IMR-90 (cell line): ENCODE measurements around the gene SLC18B1. TPM values are rescaled to one million over a fixed set of nuclear protein-coding genes. Genes with fewer than 3 reads are reported as not detected.

Source experiments
- ATAC-seq: fragments of 200-7000 bp; cut with Tn5 transposase; 2 replicates; pipeline ENCODE4 v1.9.1; 2020; ENCODE audit warnings: low read depth, mild to moderate bottlenecking, moderate library complexity
- BruUV-seq: library from RNA; stranded (reverse); fragments of 400-500 nt; replicated peaks from 2 replicates; lab custom pipeline; 2021; lab: Mats Ljungman, UMichigan
- CTCF ChIA-PET: fragments of 300-600 bp; formaldehyde crosslinking; extraction: SDS; loops from one replicate; lab custom pipeline; 2021; ENCODE audit warnings: antibody characterized with exemption; lab: Yijun Ruan, JAX
- POLR2A ChIA-PET: fragments of 300-600 bp; sonication (Branson Sonifier 250); formaldehyde crosslinking; loops from one replicate; lab custom pipeline; 2022; ENCODE audit warnings: antibody characterized with exemption; ENCODE audit not compliant: unreplicated experiment; lab: Charles Lee
- DNase-seq: peaks from one replicate; pipeline ENCODE4 v3.0.0; 2013
- H2AFZ ChIP-seq: replicated peaks from 2 replicates; pipeline ENCODE3; 2013; ENCODE audit warnings: low read length, mild to moderate bottlenecking; ENCODE audit not compliant: poor library complexity
- H2AK5ac ChIP-seq: 2 replicates; pipeline ENCODE4 v1.6.1; 2013; ENCODE audit warnings: low read depth, low read length, inconsistent platforms
- H2AK9ac ChIP-seq: replicated peaks from 2 replicates; pipeline ENCODE3; 2013; ENCODE audit warnings: mild to moderate bottlenecking, low read depth, low read length, moderate library complexity; ENCODE audit not compliant: poor library complexity
- H2BK120ac ChIP-seq: 2 replicates; pipeline ENCODE4 v1.6.1; 2013; ENCODE audit warnings: low read depth, low read length, inconsistent platforms
- H2BK15ac ChIP-seq: 3 replicates; pipeline ENCODE4 v1.6.1; 2013; ENCODE audit warnings: low read depth, low read length, inconsistent platforms
- H2BK20ac ChIP-seq: 2 replicates; pipeline ENCODE4 v1.6.1; 2013; ENCODE audit warnings: low read depth, mild to moderate bottlenecking, inconsistent platforms, low read length, moderate library complexity
- H2BK5ac ChIP-seq: 2 replicates; pipeline ENCODE4 v1.6.1; 2013; ENCODE audit warnings: mild to moderate bottlenecking, low read depth, low read length, inconsistent platforms; ENCODE audit not compliant: poor library complexity, severe bottlenecking
- H3K14ac ChIP-seq: replicated peaks from 2 replicates; pipeline ENCODE4 v1.6.1; 2013; ENCODE audit warnings: low read depth, low read length, inconsistent platforms
- H3K18ac ChIP-seq: 2 replicates; pipeline ENCODE4 v1.6.1; 2013; ENCODE audit warnings: low read depth, low read length, control low read depth
- H3K23ac ChIP-seq: 2 replicates; pipeline ENCODE4 v1.6.1; 2013; ENCODE audit warnings: low read depth, low read length, inconsistent platforms
- H3K27ac ChIP-seq: 2 replicates; pipeline ENCODE4 v1.5.1; 2013; ENCODE audit warnings: mild to moderate bottlenecking, control low read depth, low read length; ENCODE audit not compliant: insufficient read depth
- H3K27me3 ChIP-seq: 2 replicates; pipeline ENCODE4 v1.6.1; 2013; ENCODE audit warnings: low read length; ENCODE audit not compliant: control insufficient read depth, insufficient read depth
- H3K36me3 ChIP-seq: 2 replicates; pipeline ENCODE4 v1.6.1; 2013; ENCODE audit warnings: low read length, mixed read lengths; ENCODE audit not compliant: control insufficient read depth, insufficient read depth
- H3K4ac ChIP-seq: 2 replicates; pipeline ENCODE4 v1.6.1; 2013; ENCODE audit warnings: low read depth, low read length, inconsistent platforms
- H3K4me1 ChIP-seq: 2 replicates; pipeline ENCODE4 v1.6.1; 2013; ENCODE audit warnings: low read length, mixed read lengths; ENCODE audit not compliant: control insufficient read depth, insufficient read depth
- H3K4me2 ChIP-seq: 2 replicates; pipeline ENCODE4 v1.6.1; 2013; ENCODE audit warnings: low read depth, mild to moderate bottlenecking, control low read depth, low read length, moderate library complexity
- H3K4me3 ChIP-seq: 2 replicates; pipeline ENCODE4 v1.5.1; 2013; ENCODE audit warnings: low read depth, mild to moderate bottlenecking, control low read depth, low read length, moderate library complexity; ENCODE audit not compliant: insufficient read depth
- H3K56ac ChIP-seq: 2 replicates; pipeline ENCODE4 v1.6.1; 2013; ENCODE audit warnings: low read length, inconsistent platforms; ENCODE audit not compliant: insufficient read depth; ENCODE audit errors: extremely low read depth
- H3K79me1 ChIP-seq, 2 experiments: 2 replicates each; pipeline ENCODE4 v1.6.1; 2013; ENCODE audit warnings: low read length in 2 of 2, inconsistent platforms in 1 of 2, low read depth in 1 of 2
- H3K9ac ChIP-seq: 2 replicates; pipeline ENCODE4 v1.6.1; 2013; ENCODE audit warnings: low read depth, low read length, control low read depth
- H3K9me1 ChIP-seq: 2 replicates; pipeline ENCODE4 v1.6.1; 2013; ENCODE audit warnings: low read length, inconsistent platforms; ENCODE audit not compliant: insufficient read depth
- H3K9me3 ChIP-seq: 2 replicates; pipeline ENCODE4 v1.6.1; 2013; ENCODE audit warnings: low read length; ENCODE audit not compliant: control insufficient read depth, insufficient read depth
- H4K20me1 ChIP-seq: 2 replicates; pipeline ENCODE4 v1.6.1; 2013; ENCODE audit warnings: low read length, inconsistent platforms; ENCODE audit not compliant: insufficient read depth
- H4K5ac ChIP-seq: 2 replicates; pipeline ENCODE4 v1.6.1; 2013; ENCODE audit warnings: mild to moderate bottlenecking, low read depth, low read length, control low read depth
- H4K8ac ChIP-seq, 2 experiments: 2 replicates each; pipeline ENCODE4 v1.6.1; 2013; ENCODE audit warnings: low read depth in 2 of 2, low read length in 2 of 2, control low read depth in 1 of 2, inconsistent platforms in 1 of 2
- H4K91ac ChIP-seq: 2 replicates; pipeline ENCODE4 v1.6.1; 2013; ENCODE audit warnings: low read depth, low read length, inconsistent platforms; ENCODE audit not compliant: insufficient read depth
- CTCF ChIP-seq: conservative IDR thresholded peaks from 2 replicates; pipeline ENCODE4 v1.5.1; 2012; ENCODE audit warnings: mild to moderate bottlenecking, low read depth, low read length, improper control_type of control experiment
- MAFK ChIP-seq: IDR thresholded peaks from 2 replicates; pipeline ENCODE4 v1.6.1; 2012; ENCODE audit warnings: low read depth, low read length, improper control_type of control experiment
- MAZ ChIP-seq: IDR thresholded peaks from 2 replicates; pipeline ENCODE4 v1.6.1; 2012; ENCODE audit warnings: low read depth, mild to moderate bottlenecking, low read length, improper control_type of control experiment, moderate library complexity, borderline replicate concordance
- MXI1 ChIP-seq: IDR thresholded peaks from 2 replicates; pipeline ENCODE4 v1.6.1; 2012; ENCODE audit warnings: low read depth, mild to moderate bottlenecking, low read length, moderate library complexity, borderline replicate concordance
- NFE2L2 ChIP-seq: fragments of 150-350 bp; IDR thresholded peaks from 2 replicates; pipeline ENCODE4 v1.6.1; 2016; ENCODE audit warnings: low read depth, mild to moderate bottlenecking, low read length
- POLR2A ChIP-seq: IDR thresholded peaks from 2 replicates; pipeline ENCODE4 v1.6.1; 2012; ENCODE audit warnings: mild to moderate bottlenecking, low read depth, low read length
- RAD21 ChIP-seq: IDR thresholded peaks from 2 replicates; pipeline ENCODE4 v1.6.1; 2012; ENCODE audit warnings: low read length, improper control_type of control experiment
- RCOR1 ChIP-seq: IDR thresholded peaks from 2 replicates; pipeline ENCODE4 v1.6.1; 2012; ENCODE audit warnings: mild to moderate bottlenecking, low read length, improper control_type of control experiment; ENCODE audit not compliant: insufficient replicate concordance
- SMC3 ChIP-seq: fragments of 150-350 bp; IDR thresholded peaks from 2 replicates; pipeline ENCODE4 v1.6.1; 2016; ENCODE audit warnings: low read depth, mild to moderate bottlenecking, antibody characterized with exemption, low read length, moderate library complexity
- USF2 ChIP-seq: fragments of 150-350 bp; IDR thresholded peaks from 2 replicates; pipeline ENCODE4 v1.6.1; 2017; ENCODE audit warnings: mild to moderate bottlenecking, antibody characterized with exemption, low read length, low read depth
- WGBS, 2 experiments: methylation state at CpG; one replicate each; pipeline versions ENCODE4 v1.1.5 to v1.1.7; 2013; ENCODE audit warnings: missing lambda C conversion rate in 2 of 2; ENCODE audit not compliant: insufficient read length in 1 of 2; ENCODE audit errors: extremely low coverage in 2 of 2; 5-methylcytosine and 5-hydroxymethylcytosine counted together
- dilution Hi-C: fragments of 300-500 bp; cut with HindIII; formaldehyde crosslinking; loops from one replicate; pipeline ENCODE4 v1.14.3; 2018; ENCODE audit warnings: low sequenced_read_pairs; ENCODE audit not compliant: unreplicated experiment
- in situ Hi-C: fragments of 300-500 bp; cut with MboI; formaldehyde crosslinking; loops from 3 replicates; pipeline ENCODE4 v1.14.3; 2019; ENCODE audit warnings: low sequenced_read_pairs, inconsistent platforms, mixed read lengths
- intact Hi-C: fragments of 100-400 bp; cut with micrococcal nuclease; formaldehyde crosslinking; loops from 2 replicates; pipeline ENCODE4 v1.10.0; 2022
- polyA plus RNA-seq, 3 experiments: library from polyadenylated mRNA; depleted of rRNA; stranded (reverse); fragments of >200 nt; gene quantifications; 2 replicates each; pipeline ENCODE4 v1.2.3, GENCODE V29; 2012; ENCODE audit warnings: low replicate concordance in 1 of 3
- total RNA-seq: library from RNA; depleted of rRNA; stranded (reverse); fragments of >200 nt; gene quantifications from 2 replicates; pipeline ENCODE4 v1.2.3, GENCODE V29; 2012

SLC18B1 gene
- total and polyA plus RNA-seq, 2 of the 4 experiments (the other 2 are of a cell fraction) = 2.4 to 2.5 TPM

DNA sequence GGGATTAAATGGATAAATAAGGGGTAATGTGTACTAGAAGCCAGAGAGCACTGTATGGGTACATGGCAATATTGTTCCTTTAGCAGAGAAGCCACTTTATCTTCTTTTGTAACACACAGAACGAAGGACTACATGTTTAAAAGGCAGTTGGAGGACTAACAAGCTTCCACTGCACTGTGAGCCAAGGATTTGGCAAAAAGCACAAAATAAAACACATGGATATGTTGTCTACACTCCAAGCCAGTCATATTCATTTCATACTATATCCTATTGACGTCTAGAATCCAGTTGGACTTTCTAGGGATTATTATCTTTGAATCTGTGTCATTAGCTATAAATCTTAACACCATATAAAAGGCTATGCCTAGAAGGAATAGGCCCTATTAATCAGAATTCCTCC lies 3.0 kb downstream of the SLC18B1 start (continued):
- no peak for TF ChIP-seq MAFK
- TF ChIP-seq RAD21 = no peak
- no peak for TF ChIP-seq POLR2A

DNA sequence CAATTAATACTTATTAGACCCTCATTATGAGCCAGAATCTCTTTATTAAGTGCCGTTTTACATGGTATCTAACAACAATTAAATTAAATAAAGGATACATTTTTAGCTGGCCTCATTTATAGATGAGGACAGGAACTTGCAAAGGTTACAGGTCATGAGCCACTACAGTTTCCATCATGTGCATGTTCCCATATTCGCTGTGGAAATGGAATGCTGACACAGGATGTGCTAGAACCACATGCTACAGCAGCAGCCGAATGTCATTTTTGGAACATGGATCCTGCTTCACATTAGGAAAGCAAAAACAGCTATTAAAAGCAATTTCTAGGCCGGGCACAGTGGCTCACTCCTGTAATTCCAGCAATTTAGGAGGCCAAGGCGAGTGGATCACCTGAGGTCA lies 5.9 kb downstream of the SLC18B1 start:
- H3K79me1 ChIP-seq = no peaks in the 10 kb centered on the region
- H3K14ac ChIP-seq = no peak overlapping the region
- DNase-seq = no peak
- no peak overlapping the region for H4K91ac ChIP-seq
- H3K4ac ChIP-seq = no peak overlapping the region
- ChIA-PET POLR2A (no interaction called here), CTCF (interaction anchor here (0.8 kb wide), 1 partner anchor 16 kb away, joined by 3 read pairs; no protein-coding TSS in a partner anchor)
- 92% methylated on average over 2 of the region's 5 CpGs; no CpG with 5 or more reads in 1 of the 2 experiments for WGBS, 2 experiments
- no peak overlapping the region for H4K8ac ChIP-seq
- no peak overlapping the region for H3K9ac ChIP-seq
- H2BK5ac ChIP-seq = no peak overlapping the region
- no peaks in the 10 kb centered on the region for H3K9me3 ChIP-seq
- H3K18ac ChIP-seq = no peak overlapping the region
- no peak overlapping the region for H2BK20ac ChIP-seq
- no peak overlapping the region for H4K5ac ChIP-seq
- H3K56ac ChIP-seq = no peak overlapping the region
- ATAC-seq = no peak
- H3K9me1 ChIP-seq = no peaks in the 10 kb centered on the region
- BruUV-seq = no TSS peak
- no peak overlapping the region for H3K23ac ChIP-seq
- no peak overlapping the region for H3K27ac ChIP-seq
- no peak overlapping the region for H2BK120ac ChIP-seq
- H3K4me2 ChIP-seq = no peak overlapping the region
- in situ Hi-C loops (no loop called here), intact Hi-C loops (no loop called here), dilution Hi-C loops (no loop called here)
- H4K20me1 ChIP-seq = no peaks in the 10 kb centered on the region
- no peak overlapping the region for H2AFZ ChIP-seq
- H3K36me3 ChIP-seq = peaks cover 8% of the 10 kb centered on the region; the same call in 1 of the 2 replicates
- H2AK5ac ChIP-seq = no peak overlapping the region
- no peaks in the 10 kb centered on the region for H3K4me1 ChIP-seq
- no peak overlapping the region for H3K4me3 ChIP-seq
- no peaks in the 10 kb centered on the region for H3K27me3 ChIP-seq
- H2BK15ac ChIP-seq = no peak overlapping the region
- H2AK9ac ChIP-seq = no peak overlapping the region
- TF ChIP-seq USF2 (no peak), MXI1 (no peak), SMC3 (no peak), CTCF (no peak), RCOR1 (no peak), MAZ (no peak), NFE2L2 (no peak)
